K562 (cell line): ENCODE measurements around the gene MADD. TPM values are rescaled to one million over a fixed set of nuclear protein-coding genes. Genes with fewer than 3 reads are reported as not detected.

Experiments
- ARID1B ChIP-seq: fragments of 450-650 bp; IDR thresholded peaks from 2 replicates; pipeline ENCODE4 v1.6.1; 2016; ENCODE audit warnings: antibody characterized with exemption, mild to moderate bottlenecking, inconsistent platforms
- CHD7 ChIP-seq: fragments of 200-600 bp; sonication (generic); IDR thresholded peaks from one replicate; pipeline ENCODE4 v1.6.1; 2012; ENCODE audit warnings: mild to moderate bottlenecking, low read depth, low read length, inconsistent platforms
- KDM2B ChIP-seq: fragments of 250-450 bp; sonication (Bioruptor Pico); IDR thresholded peaks from 2 replicates; pipeline ENCODE4 v1.8.0; 2021; ENCODE audit warnings: mild to moderate bottlenecking, moderate library complexity
- MECOM ChIP-seq: fragments of 250-450 bp; sonication (Bioruptor Pico); IDR thresholded peaks from 2 replicates; pipeline ENCODE4 v1.8.0; 2022; ENCODE audit warnings: inconsistent platforms
- NFE2 ChIP-seq: IDR thresholded peaks from 2 replicates; pipeline ENCODE4 v1.6.1; 2014; ENCODE audit warnings: antibody characterized with exemption, low read depth
- PREB ChIP-seq: sonication (generic); formaldehyde crosslinking; IDR thresholded peaks from 2 replicates; pipeline ENCODE4 v1.8.1; 2023; ENCODE audit warnings: mild to moderate bottlenecking, missing genetic modification reagents
- SFPQ ChIP-seq: fragments of 200-400 bp; formaldehyde crosslinking; IDR thresholded peaks from 2 replicates; pipeline ENCODE4 v1.6.1; 2017; ENCODE audit warnings: mild to moderate bottlenecking, low read depth, low read length, moderate library complexity
- ZBTB2 ChIP-seq: fragments of 450-650 bp; IDR thresholded peaks from 2 replicates; pipeline ENCODE4 v1.6.1; 2016; ENCODE audit warnings: antibody characterized with exemption
- ZNF23 ChIP-seq: fragments of 250-450 bp; sonication (Bioruptor Pico); IDR thresholded peaks from 2 replicates; pipeline ENCODE4 v1.4.0; 2020; ENCODE audit warnings: mild to moderate bottlenecking
- ZNF282 ChIP-seq: sonication (generic); formaldehyde crosslinking; IDR thresholded peaks from 2 replicates; pipeline ENCODE4 v1.8.1; 2023; ENCODE audit warnings: missing genetic modification reagents
- ZNF77 ChIP-seq: fragments of 250-450 bp; sonication (Bioruptor Pico); IDR thresholded peaks from 2 replicates; pipeline ENCODE4 v1.5.0; 2020
- polyA plus RNA-seq, 8 experiments: library from polyadenylated mRNA; depleted of rRNA in 4 of 8; stranded (reverse) in 5 of 8; unstranded in 3 of 8; fragments of >200 nt; fragmentation: Nextera tagmentation in 2 of 8; fragmentation: Illumina TruSeq in 1 of 8; extraction: Ambion mirVana in 2 of 8; extraction: Trizol in 1 of 8; gene quantifications; 2 replicates each; pipeline versions ENCODE4 v1.2.1 to v1.2.3, GENCODE V29; 2011 to 2014; ENCODE audit warnings: inconsistent platforms in 1 of 8, missing spikeins in 1 of 8
- total RNA-seq, 7 experiments: library from RNA; depleted of rRNA in 6 of 7; stranded (reverse); fragments of >200 nt in 6 of 7; fragmentation: Illumina TruSeq in 2 of 7; extraction: Trizol in 2 of 7; gene quantifications; 2 replicates each; pipeline versions ENCODE4 v1.2.1 to v1.2.3, GENCODE V29; 2011 to 2021; ENCODE audit warnings: low replicate concordance in 1 of 7

The MADD gene
- total and polyA plus RNA-seq, 9 of the 15 experiments (the other 6 are each of a cell fraction or from before 2014, with no cell fraction given), result 0.68 to 57.6 (median 33.6) TPM

GRCh38 chr11:47355283-47356128 lies 85.6 kb downstream of the MADD start (continued):
- TF ChIP-seq CHD7 (no peak), SFPQ (no peak), ZNF23 (CRISPR knock-in tag) (no peak), NFE2 (0 out of 2 replicates have a peak, but pooled peaks have one; percentile 12), ZNF77 (no peak), ZNF282 (0 out of 2 replicates have a peak, but pooled peaks have one; percentile 63), MECOM (CRISPR knock-in tag) (0 out of 2 replicates have a peak, but pooled peaks have one; percentile 49), ARID1B (no peak), KDM2B (CRISPR knock-in tag) (no peak), ZBTB2 (no peak), PREB (CRISPR knock-in tag) (no peak)
